Skeletal muscle cell (primary cell): ENCODE results near the gene FXR2.

ENCODE experiments used
- DNase-seq: peaks from one replicate; pipeline ENCODE4 v3.0.0-alpha.2; 2010; ENCODE audit warnings: low read depth
- H3K4me3 ChIP-seq: 2 replicates; pipeline ENCODE4 v1.5.1; 2011; ENCODE audit warnings: low read depth, mild to moderate bottlenecking, control low read depth, low read length, moderate library complexity

FXR2 gene

GRCh38 chr17:7576432-7576937 is 38.2 kb downstream of the FXR2 start:
- DNase-seq: no peak
- H3K4me3 ChIP-seq: no peak overlapping the region

- H3K4me3 ChIP-seq: no peak overlapping the region
- DNase-seq: no peak
Observed at GRCh38 chr17:7575959-7576358, 38.7 kb downstream of the FXR2 start.

- H3K4me3 ChIP-seq: peak overlapping the region; percentile 96
Observed at GRCh38 chr17:7575481-7575883, 39.2 kb downstream of the FXR2 start.

GRCh38 chr17:7574176-7574953 is 40.3 kb downstream of the FXR2 start:
- no peak for DNase-seq
- peak overlapping the region; percentile 96 for H3K4me3 ChIP-seq

More at GRCh38 chr17:7575481-7575883, 39.2 kb downstream of the FXR2 start:
- no peak for DNase-seq

GRCh38 chr17:7573324-7574080 is 41.2 kb downstream of the FXR2 start:
- peak; percentile 76 for DNase-seq
- H3K4me3 ChIP-seq: peak overlapping the region; percentile 96

- peak overlapping the region; percentile 96 for H3K4me3 ChIP-seq
- DNase-seq: peak; percentile 98
Observed at GRCh38 chr17:7572588-7573323, 41.9 kb downstream of the FXR2 start.

- no peak for DNase-seq
- peak overlapping the region; percentile 61 for H3K4me3 ChIP-seq
Observed at GRCh38 chr17:7572338-7572587, 42.4 kb downstream of the FXR2 start.

- H3K4me3 ChIP-seq: no peak overlapping the region
- DNase-seq: no peak
Observed at GRCh38 chr17:7570351-7570750, 44.3 kb downstream of the FXR2 start.

GRCh38 chr17:7569571-7569970 is 45.1 kb downstream of the FXR2 start:
- DNase-seq: no peak
- no peak overlapping the region for H3K4me3 ChIP-seq

- DNase-seq: no peak
- peak overlapping the region; percentile 87 for H3K4me3 ChIP-seq
Observed at GRCh38 chr17:7563115-7563869, 51.4 kb downstream of the FXR2 start.

- no peak for DNase-seq
- peak overlapping the region; percentile 87 for H3K4me3 ChIP-seq
Observed at GRCh38 chr17:7562208-7562605, 52.5 kb downstream of the FXR2 start.

GRCh38 chr17:7561589-7562207 is 53.0 kb downstream of the FXR2 start, which contains the start of gene SENP3:
TSS of gene SENP3 (plus strand) at chr17:7561919. CDS start at chr17:7563077, 1,158 bp downstream.
- peak within 1 kb of the TSS; percentile 87 for H3K4me3 ChIP-seq
- peak; percentile 63 for DNase-seq

- DNase-seq: no peak
- H3K4me3 ChIP-seq: peak overlapping the region; percentile 87
Observed at GRCh38 chr17:7561028-7561575, 53.6 kb downstream of the FXR2 start.

- peak overlapping the region; percentile 87 for H3K4me3 ChIP-seq
Observed at GRCh38 chr17:7560172-7561027, 54.3 kb downstream of the FXR2 start.

GRCh38 chr17:7559320-7560171 is 55.2 kb downstream of the FXR2 start:
- no peak overlapping the region for H3K4me3 ChIP-seq
- no peak for DNase-seq

More at GRCh38 chr17:7560172-7561027, 54.3 kb downstream of the FXR2 start:
- no peak for DNase-seq

- H3K4me3 ChIP-seq: no peak within 1 kb of the TSS
- no peak for DNase-seq
Observed at GRCh38 chr17:7558544-7559319, 56.0 kb downstream of the FXR2 start, which contains the start of gene TNFSF13. TSS of gene TNFSF13 (plus strand) at chr17:7558750. CDS start at chr17:7559040, 290 bp downstream.
